ENCODE measurements around the gene C19orf18.
A peak's percentile ranks its signal among the peaks of the same experiment; 100 is the strongest.

Gene C19orf18

DNA sequence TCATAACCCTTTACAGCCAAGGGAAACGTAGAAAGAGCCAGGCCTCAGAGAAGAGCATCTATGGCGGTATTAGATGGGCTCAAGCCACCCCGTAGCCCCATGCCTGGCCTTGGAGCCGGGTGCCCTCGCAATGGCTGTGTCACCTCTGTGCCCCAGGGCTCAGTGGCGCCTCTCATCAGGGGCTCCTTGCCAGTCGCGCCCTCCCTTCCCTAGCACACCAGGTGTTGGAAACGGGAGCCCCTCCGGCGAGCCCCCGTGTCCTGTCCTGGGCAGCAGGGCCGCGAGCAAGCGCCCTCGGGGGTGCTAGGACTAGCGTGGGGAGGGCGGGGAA lies 27.3 kb downstream of the C19orf18 start:
- DNase-seq: no peak

DNA sequence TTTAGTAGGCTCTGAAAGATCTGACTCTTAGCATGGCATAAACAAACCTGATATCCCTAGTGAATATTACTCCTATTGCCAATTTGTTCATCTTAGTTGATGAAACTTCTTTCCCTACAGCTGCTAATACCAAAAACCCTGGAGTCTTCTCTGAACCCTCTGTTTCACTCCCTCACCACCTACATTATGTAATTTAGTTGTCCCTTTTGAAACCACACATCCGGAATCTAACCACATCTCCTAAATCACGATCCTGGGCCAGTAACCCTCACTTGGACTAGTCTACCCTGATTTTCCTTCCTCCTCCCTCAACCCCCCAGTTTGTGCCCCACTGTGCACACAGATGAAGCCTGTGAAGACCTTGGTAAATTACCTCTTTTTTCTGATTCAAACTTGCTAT lies 28.0 kb downstream of the C19orf18 start:
- no peak for DNase-seq

DNA sequence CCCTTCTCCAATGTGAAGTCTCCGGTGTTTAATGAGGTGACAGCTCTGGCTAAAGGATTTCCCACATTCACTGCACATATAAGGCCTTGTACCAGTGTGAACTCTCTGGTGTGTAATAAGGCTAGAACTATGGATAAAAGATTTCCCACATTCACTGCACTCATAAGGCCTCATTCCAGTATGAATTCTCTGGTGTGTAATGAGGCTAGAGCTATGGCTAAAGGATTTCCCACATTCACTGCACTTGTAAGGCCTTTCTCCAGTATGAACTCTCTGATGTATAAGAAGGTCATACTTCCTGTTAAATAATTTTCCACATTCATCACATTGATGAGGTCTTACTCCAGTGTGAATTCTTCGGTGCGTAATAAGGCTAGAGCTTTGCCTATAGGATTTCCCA lies 32.7 kb downstream of the C19orf18 start:
- no peak for DNase-seq

DNA sequence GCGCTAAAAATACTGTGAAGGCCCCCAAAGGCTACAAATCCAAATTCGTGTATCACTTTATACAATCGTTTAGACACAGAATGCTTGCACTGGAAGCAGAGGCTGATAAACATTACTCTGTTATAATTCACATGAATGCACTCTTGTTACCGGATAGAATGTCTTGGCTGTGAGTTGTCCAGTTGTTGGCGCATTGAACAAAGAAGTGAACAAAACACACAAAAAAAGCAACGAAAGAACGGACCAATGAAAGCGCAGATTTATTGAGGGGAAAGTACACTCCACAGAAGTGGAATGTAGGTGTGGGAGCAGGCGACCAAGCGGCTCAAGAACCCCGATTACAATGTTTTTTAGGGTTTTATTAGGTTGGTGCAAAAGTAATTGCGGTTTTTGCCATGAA lies 38.6 kb downstream of the C19orf18 start:
- no peak for DNase-seq

DNA sequence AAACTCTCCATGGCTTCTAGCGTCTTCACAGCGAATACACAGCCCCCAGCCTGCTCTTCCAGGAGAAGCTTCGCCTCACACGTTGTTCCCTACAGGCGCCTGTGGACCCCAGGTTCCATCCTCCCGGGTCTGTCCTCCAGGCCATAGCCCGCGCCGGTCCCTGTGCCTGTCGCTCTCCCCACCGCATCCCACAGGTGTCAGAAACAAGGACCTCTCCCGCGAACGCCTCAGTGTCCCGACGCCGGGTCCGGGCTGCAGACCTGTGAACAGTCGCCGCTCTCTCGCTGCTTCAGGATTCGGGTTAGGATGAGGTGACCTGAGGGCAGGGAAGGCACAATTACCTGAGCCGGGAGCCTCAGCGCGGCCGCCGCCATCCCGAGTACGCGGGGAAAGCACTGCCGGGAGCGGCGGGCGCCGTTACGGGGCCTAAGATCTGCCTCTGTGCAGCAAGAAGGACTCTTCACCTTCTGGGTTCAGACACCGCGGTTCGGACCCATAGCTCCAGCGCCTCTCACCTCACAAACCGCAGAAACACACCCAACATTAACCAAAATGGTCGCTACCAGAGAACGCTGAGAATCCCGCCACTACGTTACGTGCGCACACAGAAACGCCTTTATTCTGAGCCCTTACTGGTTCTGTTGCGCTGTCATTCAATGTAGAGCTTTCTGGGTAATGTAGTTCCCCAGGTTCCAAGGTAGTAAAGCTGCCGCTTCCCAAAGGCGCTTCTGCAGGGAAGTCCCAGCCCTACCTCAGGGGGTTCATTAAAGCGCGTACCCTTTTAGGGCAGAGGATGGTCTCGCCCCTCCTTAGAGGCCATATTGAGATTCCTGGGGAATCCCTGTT lies 39.3 kb downstream of the C19orf18 start, which contains the start of gene ZNF418:
Gene ZNF418 (minus strand): TSS at position 583 of the 846 bp plus-strand sequence. CDS start 1,580 bp downstream, outside the sequence.
- no peak for DNase-seq

DNA sequence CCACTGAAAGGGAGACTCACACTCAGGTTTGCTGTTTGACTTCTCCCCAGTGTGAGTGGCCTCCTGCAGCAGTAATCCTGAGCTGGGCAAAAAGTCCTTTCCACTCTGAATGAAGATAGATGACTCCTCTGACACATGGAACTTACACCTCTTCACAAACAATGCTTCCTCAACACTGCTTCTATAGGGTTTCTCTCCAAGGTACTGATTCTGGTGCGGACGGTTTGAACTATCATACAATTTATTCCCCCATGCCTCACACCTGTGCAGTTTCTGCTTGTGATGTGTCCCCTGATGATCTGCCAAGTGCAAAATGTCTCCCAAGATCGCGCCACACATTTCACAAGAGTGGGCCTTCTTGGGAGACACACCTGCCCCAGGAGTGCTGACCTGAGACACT lies 46.7 kb downstream of the C19orf18 start:
- no peak for DNase-seq

DNA sequence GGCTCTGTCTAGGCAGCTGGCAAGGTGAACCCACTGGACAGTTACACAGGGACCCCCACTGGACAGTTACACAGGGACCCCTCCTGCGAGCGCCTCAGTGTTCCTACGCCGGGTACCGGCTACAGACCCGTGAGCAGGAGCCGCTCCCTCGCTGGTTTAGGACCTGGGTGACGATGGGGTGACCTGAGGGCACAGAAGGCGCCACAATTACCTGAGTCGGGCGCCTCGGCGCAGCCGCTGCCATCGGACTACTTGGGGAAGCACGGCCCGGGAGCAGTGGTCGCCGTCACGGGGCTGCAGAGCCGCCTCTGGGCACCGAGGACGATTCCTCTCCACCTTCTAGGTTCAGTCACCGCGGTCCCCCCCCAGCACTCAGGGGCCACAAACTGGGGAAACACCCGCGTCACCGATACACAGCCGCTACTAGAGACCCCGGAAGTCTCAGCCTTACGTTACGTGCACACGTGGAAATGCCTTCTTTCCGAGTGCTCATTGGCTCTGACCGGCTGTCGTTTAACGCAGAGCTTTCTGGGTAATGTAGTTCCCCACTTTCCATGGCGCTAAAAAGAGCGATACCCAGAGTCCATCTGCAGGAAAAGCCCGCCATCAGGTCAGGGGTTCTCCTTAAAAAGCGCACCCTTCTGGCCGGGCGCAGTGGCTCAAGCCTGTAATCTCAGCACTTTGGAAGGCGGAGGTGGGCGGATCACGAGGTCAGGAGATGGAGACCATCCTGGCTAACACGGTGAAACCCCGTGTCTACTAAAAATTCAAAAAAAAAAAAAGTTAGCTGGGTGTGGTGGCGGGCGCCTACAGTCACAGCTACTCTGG lies 58.0 kb downstream of the C19orf18 start, which contains the start of gene ZNF417:
Gene ZNF417 (minus strand): TSS at position 425 of the 828 bp plus-strand sequence. CDS start 181 bp downstream, at position 244.
- peak; percentile 80 for DNase-seq

DNA sequence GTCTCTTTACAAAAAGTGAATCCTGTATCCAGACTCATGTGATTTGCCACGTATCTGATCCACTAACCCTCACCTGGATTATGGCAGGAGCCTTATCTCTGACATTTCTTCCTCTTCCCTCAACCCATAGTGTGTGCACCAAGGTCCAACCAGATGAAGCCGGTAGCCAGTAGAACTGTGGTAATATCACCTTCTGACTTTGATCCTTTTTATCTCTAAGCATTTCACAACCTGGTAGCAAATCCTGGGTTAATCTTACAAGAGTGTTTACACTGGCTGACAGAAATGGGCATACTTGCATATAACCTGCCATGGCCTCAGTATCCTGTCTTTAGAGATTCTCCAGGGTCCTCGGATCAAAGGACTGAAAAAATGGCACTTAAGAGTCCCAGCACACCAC lies 59.8 kb downstream of the C19orf18 start:
- no peak for DNase-seq
